Stimulated activated effector memory CD8-positive, alpha-beta T cell treated with anti-CD3 and anti-CD28 coated beads, Interleukin-12 subunit alpha, Interleukin-12 subunit beta, amount 100 ng/mL, for 72 hours (primary cell): ENCODE measurements around the gene RNF144A.

Experiments used
- ATAC-seq: fragments of 150-1000 bp; cut with Tn5 transposase; 2 replicates; pipeline ENCODE4 v1.10.0; 2021
- DNase-seq, 2 donors: peaks; one replicate each; pipeline ENCODE4 v3.0.0; 2021 to 2022; ENCODE audit warnings: low spot score in 2 of 2
- H3K27ac Mint-ChIP-seq: one replicate; pipeline ENCODE4 v1.8.0; 2022; ENCODE audit warnings: mild to moderate bottlenecking, mixed read lengths
- H3K36me3 Mint-ChIP-seq: one replicate; pipeline ENCODE4 v1.8.0; 2022; ENCODE audit warnings: mild to moderate bottlenecking, mixed read lengths
- H3K4me1 Mint-ChIP-seq: one replicate; pipeline ENCODE4 v1.8.0; 2022; ENCODE audit warnings: mixed read lengths
- H3K4me3 Mint-ChIP-seq: one replicate; pipeline ENCODE4 v1.8.0; 2022; ENCODE audit warnings: mild to moderate bottlenecking, mixed read lengths
- H3K9me3 Mint-ChIP-seq: one replicate; pipeline ENCODE4 v1.8.0; 2022; ENCODE audit warnings: mixed read lengths

The RNF144A gene

GRCh38 chr2:6917071-6917760, at the start of gene RNF144A:
TSS of gene RNF144A (plus strand) at chr2:6917412. CDS start at chr2:6996927, 79,515 bp downstream.
- Mint-ChIP-seq H3K4me1 (peaks cover 67% of the 10 kb centered on the region), H3K36me3 (peaks cover 12% of the 10 kb centered on the region), H3K9me3 (no peaks in the 10 kb centered on the region), H3K27ac (peak within 1 kb of the TSS; percentile 77), H3K4me3 (peak within 1 kb of the TSS; percentile 76)
- ATAC-seq (peak; percentile 90), DNase-seq (peak; percentile 82 to 89)

- no peaks in the 10 kb centered on the region for H3K36me3 Mint-ChIP-seq
- H3K9me3 Mint-ChIP-seq: peaks cover 3% of the 10 kb centered on the region
- no peak overlapping the region for H3K27ac Mint-ChIP-seq
- ATAC-seq (no peak), DNase-seq (no peak)
- no peak overlapping the region for H3K4me3 Mint-ChIP-seq
- H3K4me1 Mint-ChIP-seq: peaks cover 3% of the 10 kb centered on the region
Observed at GRCh38 chr2:6872394-6872793, 44.8 kb upstream of the RNF144A start.

- H3K36me3 Mint-ChIP-seq: no peaks in the 10 kb centered on the region
- ATAC-seq: no peak
Observed at GRCh38 chr2:6874032-6874431, 43.2 kb upstream of the RNF144A start.

GRCh38 chr2:6876309-6876708, 40.9 kb upstream of the RNF144A start:
- Mint-ChIP-seq H3K36me3 (no peaks in the 10 kb centered on the region), H3K4me3 (no peak overlapping the region), H3K4me1 (peaks cover 36% of the 10 kb centered on the region), H3K9me3 (peaks cover 3% of the 10 kb centered on the region), H3K27ac (no peak overlapping the region)
- ATAC-seq (no peak), DNase-seq (no peak)

More at GRCh38 chr2:6874032-6874431, 43.2 kb upstream of the RNF144A start:
- Mint-ChIP-seq H3K4me3 (no peak overlapping the region), H3K9me3 (peaks cover 3% of the 10 kb centered on the region), H3K27ac (no peak overlapping the region), H3K4me1 (peaks cover 18% of the 10 kb centered on the region)
- DNase-seq: no peak

GRCh38 chr2:6877402-6878304, 39.6 kb upstream of the RNF144A start, which contains the start of gene RSAD2:
TSS of gene RSAD2 (plus strand) at chr2:6877777. CDS start at chr2:6877801, 24 bp downstream.
- no peak for DNase-seq
- H3K4me1 Mint-ChIP-seq: peaks cover 36% of the 10 kb centered on the region
- H3K9me3 Mint-ChIP-seq: peaks cover 3% of the 10 kb centered on the region
- peak; percentile 93 for ATAC-seq
- H3K4me3 Mint-ChIP-seq: peak within 1 kb of the TSS; percentile 62
- H3K36me3 Mint-ChIP-seq: no peaks in the 10 kb centered on the region
- no peak within 1 kb of the TSS for H3K27ac Mint-ChIP-seq

- H3K27ac Mint-ChIP-seq: no peak overlapping the region
- H3K4me3 Mint-ChIP-seq: no peak overlapping the region
- DNase-seq: no peak
- no peaks in the 10 kb centered on the region for H3K36me3 Mint-ChIP-seq
- H3K4me1 Mint-ChIP-seq: peaks cover 36% of the 10 kb centered on the region
- peaks cover 3% of the 10 kb centered on the region for H3K9me3 Mint-ChIP-seq
- ATAC-seq: no peak
Observed at GRCh38 chr2:6878549-6878948, 38.7 kb upstream of the RNF144A start.

GRCh38 chr2:6879011-6879410, 38.2 kb upstream of the RNF144A start:
- H3K4me1 Mint-ChIP-seq: peaks cover 36% of the 10 kb centered on the region
- no peak overlapping the region for H3K27ac Mint-ChIP-seq
- no peaks in the 10 kb centered on the region for H3K36me3 Mint-ChIP-seq
- H3K4me3 Mint-ChIP-seq: no peak overlapping the region
- DNase-seq (no peak), ATAC-seq (no peak)
- peaks cover 2% of the 10 kb centered on the region for H3K9me3 Mint-ChIP-seq

GRCh38 chr2:6880200-6880733, 36.9 kb upstream of the RNF144A start:
- DNase-seq: no peak
- ATAC-seq: peak; percentile 60
- Mint-ChIP-seq H3K9me3 (no peaks in the 10 kb centered on the region), H3K36me3 (no peaks in the 10 kb centered on the region), H3K4me1 (peaks cover 36% of the 10 kb centered on the region), H3K4me3 (peak overlapping the region; percentile 30), H3K27ac (peak overlapping the region; percentile 37)

GRCh38 chr2:6881046-6881445, 36.2 kb upstream of the RNF144A start:
- ATAC-seq: no peak
- H3K4me1 Mint-ChIP-seq: peaks cover 36% of the 10 kb centered on the region
- DNase-seq: no peak
- no peaks in the 10 kb centered on the region for H3K36me3 Mint-ChIP-seq
- no peak overlapping the region for H3K4me3 Mint-ChIP-seq
- no peak overlapping the region for H3K27ac Mint-ChIP-seq
- H3K9me3 Mint-ChIP-seq: no peaks in the 10 kb centered on the region

GRCh38 chr2:6881516-6881915, 35.7 kb upstream of the RNF144A start:
- DNase-seq: no peak
- Mint-ChIP-seq H3K27ac (no peak overlapping the region), H3K9me3 (no peaks in the 10 kb centered on the region), H3K4me1 (peaks cover 36% of the 10 kb centered on the region), H3K36me3 (no peaks in the 10 kb centered on the region), H3K4me3 (no peak overlapping the region)
- ATAC-seq: no peak

GRCh38 chr2:6883448-6884122, 33.6 kb upstream of the RNF144A start:
- H3K4me1 Mint-ChIP-seq: peaks cover 23% of the 10 kb centered on the region
- H3K9me3 Mint-ChIP-seq: no peaks in the 10 kb centered on the region
- no peak overlapping the region for H3K27ac Mint-ChIP-seq
- H3K4me3 Mint-ChIP-seq: no peak overlapping the region
- DNase-seq (no peak), ATAC-seq (no peak)
- no peaks in the 10 kb centered on the region for H3K36me3 Mint-ChIP-seq

- no peak for DNase-seq
- no peak for ATAC-seq
- no peak overlapping the region for H3K4me3 Mint-ChIP-seq
- no peaks in the 10 kb centered on the region for H3K36me3 Mint-ChIP-seq
- no peak overlapping the region for H3K27ac Mint-ChIP-seq
- H3K9me3 Mint-ChIP-seq: no peaks in the 10 kb centered on the region
- peaks cover 7% of the 10 kb centered on the region for H3K4me1 Mint-ChIP-seq
Observed at GRCh38 chr2:6885551-6885950, 31.7 kb upstream of the RNF144A start.

GRCh38 chr2:6885968-6886367, 31.2 kb upstream of the RNF144A start:
- Mint-ChIP-seq H3K9me3 (no peaks in the 10 kb centered on the region), H3K27ac (no peak overlapping the region), H3K4me1 (peaks cover 3% of the 10 kb centered on the region), H3K36me3 (no peaks in the 10 kb centered on the region), H3K4me3 (no peak overlapping the region)
- no peak for DNase-seq
- ATAC-seq: no peak

- DNase-seq: no peak
- Mint-ChIP-seq H3K9me3 (no peaks in the 10 kb centered on the region), H3K36me3 (no peaks in the 10 kb centered on the region), H3K27ac (no peak overlapping the region), H3K4me1 (no peaks in the 10 kb centered on the region), H3K4me3 (no peak overlapping the region)
- no peak for ATAC-seq
Observed at GRCh38 chr2:6887751-6888192, 29.4 kb upstream of the RNF144A start.

GRCh38 chr2:6888724-6889123, 28.5 kb upstream of the RNF144A start:
- no peak for ATAC-seq
- no peak overlapping the region for H3K27ac Mint-ChIP-seq
- no peaks in the 10 kb centered on the region for H3K36me3 Mint-ChIP-seq

More at GRCh38 chr2:6888724-6889123, 28.5 kb upstream of the RNF144A start:
- Mint-ChIP-seq H3K4me1 (no peaks in the 10 kb centered on the region), H3K4me3 (no peak overlapping the region), H3K9me3 (no peaks in the 10 kb centered on the region)
- no peak for DNase-seq
